Bronchial epithelial cell (primary cell): ENCODE results near the gene WDFY2. TPM values are rescaled to one million over a fixed set of nuclear protein-coding genes. Genes with fewer than 3 reads are reported as not detected.

Experiments used
- DNase-seq: peaks from one replicate; pipeline ENCODE4 v3.0.0-alpha.2; 2010; ENCODE audit warnings: low read depth
- FAIRE-seq: peaks from 2 replicates; lab custom pipeline; 2011; peaks lifted over from hg19 to GRCh38; lab: Jason Lieb, UNC
- H3K27me3 ChIP-seq: 2 replicates; pipeline ENCODE4 v1.5.1; 2011; ENCODE audit warnings: low read length; ENCODE audit not compliant: control insufficient read depth, insufficient read depth
- H3K36me3 ChIP-seq: 2 replicates; pipeline ENCODE4 v1.5.1; 2011; ENCODE audit warnings: low read length; ENCODE audit not compliant: control insufficient read depth, insufficient read depth
- H3K4me3 ChIP-seq: 2 replicates; pipeline ENCODE4 v1.5.1; 2011; ENCODE audit warnings: mild to moderate bottlenecking, low read depth, low read length, control low read depth
- CTCF ChIP-seq: IDR thresholded peaks from 2 replicates; pipeline ENCODE4 v1.5.1; 2011; ENCODE audit warnings: mild to moderate bottlenecking, moderate library complexity, low read length, control low read depth, inconsistent platforms; ENCODE audit not compliant: insufficient read depth, severe bottlenecking
- total RNA-seq: library from RNA; depleted of rRNA; stranded (reverse); fragments of >200 nt; gene quantifications from 2 replicates; pipeline ENCODE4 v1.2.1, GENCODE V29; 2014

WDFY2 gene
- total RNA-seq, 1 donor from 2014 or later, result 11.3 TPM

- DNase-seq (no peak), FAIRE-seq (no peak)
- H3K4me3 ChIP-seq, result no peak overlapping the region
- TF ChIP-seq CTCF, result no peak
- H3K27me3 ChIP-seq, result no peaks in the 10 kb centered on the region
- H3K36me3 ChIP-seq, result no peaks in the 10 kb centered on the region
Measured at GRCh38 chr13:51600703-51601102, 16.4 kb downstream of the WDFY2 start.

- H3K36me3 ChIP-seq, result no peaks in the 10 kb centered on the region
- H3K27me3 ChIP-seq, result no peaks in the 10 kb centered on the region
- no peak for DNase-seq
- H3K4me3 ChIP-seq, result no peak overlapping the region
- no peak for FAIRE-seq
- no peak for TF ChIP-seq CTCF
Measured at GRCh38 chr13:51601601-51602565, 17.6 kb downstream of the WDFY2 start.

- TF ChIP-seq CTCF, result no peak
- Histone ChIP-seq H3K36me3 (no peaks in the 10 kb centered on the region), H3K27me3 (no peaks in the 10 kb centered on the region), H3K4me3 (no peak overlapping the region)
- FAIRE-seq (no peak), DNase-seq (peak; percentile 68)
Measured at GRCh38 chr13:51603716-51604115, 19.5 kb downstream of the WDFY2 start.

- Histone ChIP-seq H3K4me3 (no peak overlapping the region), H3K27me3 (no peaks in the 10 kb centered on the region), H3K36me3 (no peaks in the 10 kb centered on the region)
- FAIRE-seq (no peak), DNase-seq (no peak)
- no peak for TF ChIP-seq CTCF
Measured at GRCh38 chr13:51605698-51606097, 21.4 kb downstream of the WDFY2 start.

- no peaks in the 10 kb centered on the region for H3K36me3 ChIP-seq
- no peak for TF ChIP-seq CTCF
- no peaks in the 10 kb centered on the region for H3K27me3 ChIP-seq
- H3K4me3 ChIP-seq, result no peak overlapping the region
- no peak for FAIRE-seq
- no peak for DNase-seq
Measured at GRCh38 chr13:51607165-51607564, 22.9 kb downstream of the WDFY2 start.
